Endothelial cell of umbilical vein (primary cell): Measurements from ENCODE around the gene NT5DC2.

ENCODE experiments used
- CTCF ChIP-seq, 2 donors: IDR thresholded peaks; 1 replicate in 1 of 2; 2 replicates in 1 of 2; pipeline ENCODE4 v1.5.1; 2011; ENCODE audit warnings: low read length in 2 of 2, mild to moderate bottlenecking in 2 of 2, moderate library complexity in 2 of 2, control low read depth in 1 of 2, inconsistent platforms in 1 of 2, low read depth in 1 of 2; ENCODE audit not compliant: insufficient read depth in 1 of 2; ENCODE audit errors: extremely low read depth in 1 of 2
- EZH2 ChIP-seq: IDR thresholded peaks from 2 replicates; pipeline ENCODE4 v1.6.1; 2012; ENCODE audit warnings: borderline replicate concordance, low read depth, mild to moderate bottlenecking, moderate library complexity, low read length, inconsistent platforms; ENCODE audit not compliant: severe bottlenecking
- FOS ChIP-seq: IDR thresholded peaks from 2 replicates; pipeline ENCODE4 v1.6.1; 2011; ENCODE audit warnings: mild to moderate bottlenecking, low read length, moderate library complexity, borderline replicate concordance; ENCODE audit not compliant: insufficient read depth
- GATA2 ChIP-seq: IDR thresholded peaks from 2 replicates; pipeline ENCODE4 v1.7.0; 2011; ENCODE audit warnings: low read depth, mild to moderate bottlenecking, moderate library complexity, mixed read lengths, low read length; ENCODE audit not compliant: insufficient read length, insufficient read depth
- MAX ChIP-seq: IDR thresholded peaks from 2 replicates; pipeline ENCODE4 v1.6.1; 2011; ENCODE audit not compliant: insufficient read depth, insufficient read length
- MYC ChIP-seq: IDR thresholded peaks from one replicate; pipeline ENCODE4 v1.6.1; 2011; ENCODE audit warnings: mild to moderate bottlenecking, low read depth, low read length
- POLR2A ChIP-seq: IDR thresholded peaks from 2 replicates; pipeline ENCODE4 v1.6.1; 2012; ENCODE audit warnings: low read depth, mild to moderate bottlenecking, control low read depth, low read length
- POLR2AphosphoS5 ChIP-seq: IDR thresholded peaks from 2 replicates; pipeline ENCODE4 v1.6.1; 2012; ENCODE audit warnings: low read depth, mild to moderate bottlenecking, control low read depth, low read length, moderate library complexity; ENCODE audit not compliant: insufficient read depth

GRCh38 chr3:52520716-52521487 is 12.8 kb downstream of the NT5DC2 start:
- TF ChIP-seq CTCF (IDR thresholded peaks at IDR 0.05; ENCODE audit: extremely low read depth in 1 of 2, insufficient read depth in 1 of 2, low read depth in 1 of 2, low read length in 2 of 2) (no peak), POLR2A (no peak), EZH2 (no peak), MYC (no peak), POLR2AphosphoS5 (no peak), FOS (no peak), MAX (no peak), GATA2 (no peak)
